GM18873 (cell line): ENCODE data around the gene RRP9.

ENCODE experiments used
- ATAC-seq: cut with Tn5 transposase; IDR thresholded peaks from one replicate; pipeline ENCODE4 v1.9.1; 2021; ENCODE audit warnings: mild to moderate bottlenecking, moderate library complexity, moderate number of reproducible peaks; ENCODE audit not compliant: unreplicated experiment, low FRiP score

The RRP9 gene

GRCh38 chr3:51971350-51971749 is 29.6 kb upstream of the RRP9 start:
- no peak for ATAC-seq

DNA sequence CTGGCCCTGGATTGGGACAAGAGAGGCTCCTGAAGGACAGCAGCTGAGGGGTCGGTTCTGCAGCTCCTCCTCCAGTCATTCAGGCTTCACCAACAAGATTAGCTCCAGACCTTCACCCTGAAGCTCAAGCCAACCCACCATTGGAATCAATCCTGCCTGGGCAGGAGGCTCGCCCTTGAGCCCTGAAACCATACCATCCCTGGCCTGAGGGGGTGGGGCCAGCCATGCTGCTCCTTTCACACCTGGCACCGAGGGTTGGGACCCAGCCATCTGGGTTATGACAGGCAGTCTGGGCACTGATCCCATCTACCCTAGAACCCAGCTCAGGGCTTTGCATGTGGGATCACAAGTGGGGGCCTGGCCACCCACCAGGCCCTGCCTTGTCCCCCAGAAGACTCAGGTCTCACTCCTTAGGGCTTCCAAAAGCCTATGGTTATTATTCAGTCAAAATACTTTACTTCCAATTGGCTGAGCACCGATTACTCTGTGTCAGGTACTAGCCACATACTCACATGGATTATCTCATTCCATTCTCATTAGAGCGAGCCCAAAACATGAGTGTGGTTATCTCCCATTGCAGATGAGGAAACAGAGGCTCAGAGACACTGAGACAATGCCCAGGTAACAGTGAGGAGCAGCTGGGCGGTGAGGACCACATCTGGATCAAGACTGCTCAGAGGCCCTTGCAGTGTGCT is 29.0 kb upstream of the RRP9 start:
- ATAC-seq: no peak

DNA sequence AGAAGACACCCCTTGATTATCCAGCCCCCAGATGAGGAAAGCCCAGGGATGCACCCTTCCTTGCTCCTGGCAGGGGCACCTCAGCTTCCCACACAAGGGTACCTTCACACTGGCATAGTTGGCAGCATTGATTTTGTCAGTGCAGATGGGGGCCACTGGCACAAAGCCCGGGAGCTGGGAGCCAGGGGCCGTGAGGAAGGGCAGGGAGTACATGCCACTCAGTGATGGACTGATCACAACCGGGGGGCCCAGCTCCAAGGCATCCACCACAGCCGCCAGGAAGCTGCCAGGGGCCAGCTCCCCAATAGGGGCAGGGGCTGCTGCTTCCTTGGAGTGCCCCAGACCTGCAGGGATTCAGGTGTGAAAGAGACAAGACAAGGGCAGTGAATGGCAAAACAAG is 28.1 kb upstream of the RRP9 start:
- ATAC-seq: no peak

DNA sequence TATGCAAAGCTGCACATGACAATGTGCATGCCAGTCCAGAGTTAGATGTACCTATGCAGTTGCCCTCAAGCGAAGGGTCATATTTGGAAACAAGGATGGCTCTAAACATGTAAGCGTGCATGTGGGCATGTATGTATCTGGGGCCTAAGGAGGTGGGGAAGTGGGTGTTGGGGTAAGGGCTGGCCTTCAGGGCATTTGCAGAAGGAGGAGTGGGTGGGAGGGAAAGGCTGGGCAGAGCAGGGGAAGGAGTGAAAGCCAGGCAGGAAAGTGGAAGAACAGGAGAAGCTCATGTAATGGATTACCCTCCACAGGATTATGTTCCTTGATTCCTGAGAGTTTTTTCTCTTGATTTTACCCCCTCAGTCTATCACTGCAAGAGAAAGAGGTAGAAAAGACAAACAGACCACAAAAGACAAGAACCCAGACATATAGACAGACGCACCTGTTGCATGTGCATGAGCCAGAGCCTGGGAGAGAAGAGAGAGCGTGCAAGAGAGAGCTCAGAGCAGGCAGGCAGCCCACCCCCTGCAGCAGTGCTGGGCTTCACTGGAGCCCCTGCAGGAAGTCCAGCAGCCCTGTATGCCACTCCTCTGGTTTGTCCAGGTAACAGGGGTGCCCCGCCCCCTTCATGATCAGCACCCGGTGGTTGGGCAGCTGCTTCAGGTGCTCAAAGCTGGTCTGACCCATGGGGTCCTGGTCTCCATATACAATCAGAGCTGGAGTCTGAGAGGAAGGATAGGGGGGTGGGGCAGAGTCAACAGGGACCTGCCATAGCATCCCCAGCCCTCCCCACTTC is 27.4 kb upstream of the RRP9 start:
- ATAC-seq: no peak

DNA sequence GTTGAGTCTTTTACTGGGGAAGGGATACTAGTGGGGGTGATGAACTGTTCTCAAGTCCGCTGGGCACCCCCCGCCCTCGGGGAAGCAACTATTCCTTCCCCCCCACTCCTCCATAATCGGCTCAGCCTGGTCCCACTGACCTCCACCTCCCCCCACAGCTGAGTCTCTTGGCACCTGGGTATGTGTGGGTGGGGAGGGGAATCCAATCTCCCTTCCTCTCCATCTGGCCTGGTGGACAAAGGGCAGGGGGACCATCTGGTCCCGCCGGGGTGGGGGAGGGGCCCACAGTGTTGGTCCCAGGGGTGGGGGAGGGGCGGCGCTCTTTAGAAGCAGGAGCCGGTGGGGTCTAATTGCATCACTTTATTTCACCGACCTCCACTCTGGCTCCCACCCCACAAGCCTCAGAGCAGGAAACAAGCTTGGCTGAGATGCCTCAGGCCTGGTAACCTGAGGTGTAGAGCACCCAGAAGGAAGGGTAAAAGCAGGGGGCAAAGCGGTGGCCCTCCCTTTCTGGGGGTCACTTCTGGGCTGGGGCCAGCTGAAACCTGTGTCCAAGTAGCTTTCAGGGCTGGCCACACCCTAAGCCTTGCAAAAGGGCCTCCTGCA is 26.6 kb upstream of the RRP9 start:
- no peak for ATAC-seq

DNA sequence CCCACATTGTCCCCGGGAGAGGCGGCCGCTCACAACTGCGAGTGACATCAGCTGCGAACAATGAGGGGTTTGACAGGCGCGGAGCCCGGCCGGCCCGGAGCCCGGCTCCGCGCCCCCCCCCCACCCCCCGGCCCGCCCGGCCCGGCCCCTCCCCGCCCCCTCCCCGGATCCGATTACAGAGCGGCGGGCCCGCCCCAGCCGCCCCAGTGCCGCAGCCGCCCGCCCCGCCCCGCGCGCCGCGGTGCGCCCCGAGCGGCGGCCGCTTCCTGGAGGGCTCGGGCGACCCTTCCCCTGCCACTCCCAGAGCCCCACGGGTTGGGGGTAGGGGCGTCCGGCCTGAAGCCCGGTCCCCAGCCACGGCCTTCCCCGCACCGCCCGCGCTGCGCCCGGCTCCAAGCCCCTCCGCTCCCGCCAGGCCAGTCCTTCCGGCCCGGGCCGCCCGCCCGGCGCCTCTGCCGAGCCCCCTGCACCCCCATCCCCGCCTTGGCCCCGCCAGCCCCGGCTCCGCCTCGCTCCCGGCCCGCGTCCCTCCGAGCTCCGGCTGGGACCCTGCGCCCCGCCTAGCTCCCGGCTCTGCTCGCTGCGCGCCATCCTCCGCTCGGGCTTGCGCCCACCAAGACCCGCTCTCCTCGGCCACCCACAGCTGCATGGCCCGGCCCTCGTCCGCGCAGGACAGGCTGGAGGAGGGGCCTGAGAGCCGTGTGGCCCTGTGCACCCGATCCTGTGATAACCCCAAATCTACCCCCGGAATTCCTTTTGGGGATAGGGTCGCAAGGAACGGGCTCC is 25.9 kb upstream of the RRP9 start, which contains the start of gene PCBP4:
Gene PCBP4 (minus strand): TSS at position 71 of the 786 bp plus-strand sequence. CDS start 6,214 bp downstream, outside the sequence.
- no peak for ATAC-seq

DNA sequence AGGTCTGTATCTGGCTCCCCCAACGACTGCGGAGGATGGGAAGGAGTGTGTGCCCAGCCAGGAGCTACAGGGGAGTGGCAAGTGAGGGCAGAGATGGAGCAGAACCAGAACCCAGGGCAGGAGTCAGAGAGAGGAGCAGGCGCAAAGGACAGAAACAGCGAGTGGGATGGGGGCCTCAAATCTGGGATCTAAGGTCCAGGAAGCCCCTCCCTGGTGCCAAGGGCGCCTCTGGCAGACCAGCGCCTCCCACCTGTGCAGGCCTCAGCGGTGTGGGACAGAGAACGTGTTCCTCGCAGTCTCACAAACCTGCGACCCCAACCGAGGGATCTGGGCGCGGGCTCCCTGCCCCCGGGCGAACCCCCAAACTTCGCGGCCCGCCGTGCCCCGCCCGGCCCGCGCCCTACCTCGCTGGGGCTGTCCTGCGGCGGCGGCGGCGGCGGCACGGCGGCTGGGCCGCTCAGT is 25.2 kb upstream of the RRP9 start:
- no peak for ATAC-seq

GRCh38 chr3:51966486-51966885 is 24.8 kb upstream of the RRP9 start:
- ATAC-seq: no peak

DNA sequence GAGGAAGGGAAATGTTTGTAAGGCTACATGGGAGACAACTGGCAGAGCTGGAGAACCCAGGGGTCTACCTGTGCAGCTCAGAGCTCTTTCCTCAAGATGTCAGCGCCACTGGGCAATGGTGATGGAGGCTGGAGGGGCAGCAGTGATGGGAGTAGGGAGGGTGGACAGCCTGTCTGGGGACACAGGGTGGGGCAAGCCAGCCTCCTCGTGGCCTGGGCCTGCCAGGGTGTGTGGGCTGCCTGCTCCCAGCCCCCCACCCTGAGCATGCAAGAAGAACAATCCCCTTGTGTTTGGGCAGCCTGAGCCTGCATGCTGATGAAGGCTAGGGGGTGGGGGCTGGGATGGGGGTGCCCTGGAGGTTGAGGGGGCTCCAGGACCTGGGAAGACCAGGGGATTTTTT is 24.3 kb upstream of the RRP9 start:
- no peak for ATAC-seq

GRCh38 chr3:51964521-51964920 is 22.8 kb upstream of the RRP9 start:
- no peak for ATAC-seq

GRCh38 chr3:51963951-51964451 is 22.3 kb upstream of the RRP9 start:
- no peak for ATAC-seq

DNA sequence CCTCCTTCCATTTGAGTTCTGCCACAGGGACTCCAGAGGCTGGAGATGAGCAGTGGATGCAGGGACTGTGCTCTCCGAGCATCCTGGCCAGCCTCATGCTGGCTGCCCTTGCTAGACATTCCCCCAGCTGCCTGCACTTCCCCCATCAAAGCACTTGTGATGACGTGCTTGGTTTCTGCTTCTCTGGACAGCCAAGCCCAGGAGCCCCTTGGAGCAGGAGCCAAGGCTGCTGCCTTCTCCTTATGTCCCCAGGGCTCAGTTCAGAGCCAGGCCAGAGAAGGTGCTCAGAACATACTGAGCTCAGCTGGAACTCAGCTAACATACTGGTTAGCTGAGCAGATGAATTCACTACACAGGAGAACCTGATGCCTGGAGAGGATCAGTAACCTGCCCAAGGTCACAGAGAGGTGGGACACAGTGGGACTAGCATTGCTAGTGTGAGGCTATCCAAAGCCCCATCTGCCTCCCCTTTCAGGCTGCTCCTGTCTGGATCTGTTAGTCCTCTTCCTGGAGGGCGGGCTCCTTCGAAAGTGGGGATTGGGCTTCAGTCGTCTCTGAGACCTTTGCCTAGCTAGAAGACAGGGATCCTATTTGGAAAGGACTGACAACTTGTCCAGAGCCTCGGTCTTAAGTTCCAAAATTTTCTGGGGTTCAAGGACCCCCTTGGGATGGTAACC is 21.3 kb upstream of the RRP9 start:
- ATAC-seq: no peak

DNA sequence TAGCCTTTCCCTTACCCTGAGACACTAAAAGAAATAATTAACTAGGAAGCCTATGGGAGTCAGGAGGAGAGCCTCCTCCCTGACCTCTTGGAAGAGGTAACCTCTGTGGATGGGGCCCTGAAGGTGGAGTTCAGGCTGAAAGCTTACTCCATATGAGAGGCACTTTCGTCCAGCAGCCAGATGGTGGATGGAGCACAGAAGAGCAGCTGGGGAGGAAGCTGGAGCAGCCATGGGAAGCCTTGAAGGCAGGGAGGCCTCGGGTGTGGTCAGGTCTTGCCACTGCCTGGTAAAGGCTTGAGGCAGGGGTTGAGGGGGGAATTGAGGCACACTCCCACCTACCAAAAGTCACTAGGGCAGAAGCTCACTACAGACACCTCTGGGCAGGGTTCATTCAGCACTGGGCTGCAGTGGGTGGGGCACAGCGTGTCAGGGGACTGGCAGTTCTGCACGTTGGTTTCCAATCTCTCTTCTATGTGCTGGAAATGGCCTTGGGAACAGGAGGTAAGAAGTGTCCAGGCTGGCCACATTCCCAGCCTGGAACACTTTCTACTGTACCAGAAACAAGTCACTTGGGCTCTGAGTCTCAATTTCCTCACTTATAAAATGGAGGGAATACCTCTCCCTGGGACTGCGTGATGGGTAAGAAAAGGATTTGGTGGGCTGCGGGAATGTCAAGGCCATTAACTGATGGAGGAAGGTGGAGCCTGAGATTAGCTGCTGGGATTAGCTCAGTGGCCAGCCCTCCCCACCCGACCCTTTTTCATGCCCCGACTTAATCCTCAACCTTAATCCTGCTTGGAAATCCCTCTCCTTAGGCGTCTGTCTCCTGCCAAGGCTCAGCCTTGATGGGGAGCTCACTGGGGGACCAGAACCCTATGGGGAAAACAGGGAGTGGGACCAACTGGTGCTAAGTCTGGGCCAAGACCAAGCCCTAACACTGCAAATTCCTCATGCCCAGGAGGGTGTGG is 20.2 kb upstream of the RRP9 start:
- no peak for ATAC-seq

- no peak for ATAC-seq
Measured at GRCh38 chr3:51961011-51961410, 19.3 kb upstream of the RRP9 start.

DNA sequence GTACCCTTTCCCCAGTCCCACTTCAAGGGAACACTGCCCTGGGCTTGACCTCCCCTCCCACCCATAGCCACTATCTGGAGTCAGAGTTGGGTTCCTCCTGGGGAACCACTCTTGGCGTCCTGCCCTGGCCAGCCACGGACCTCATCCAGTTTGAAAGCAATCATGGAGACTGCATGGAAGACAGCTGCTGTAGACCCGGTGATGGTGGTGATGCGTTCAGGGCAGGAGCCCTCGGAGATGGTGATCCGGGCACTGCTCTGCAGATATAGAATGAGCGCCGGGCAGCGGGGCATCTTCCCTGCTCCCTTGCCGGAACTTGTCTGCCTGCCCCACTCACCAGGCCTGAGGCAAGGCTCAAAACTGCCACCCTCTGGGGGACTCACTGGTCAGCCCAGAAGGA is 18.7 kb upstream of the RRP9 start:
- no peak for ATAC-seq

GRCh38 chr3:51959651-51960050 is 17.9 kb upstream of the RRP9 start:
- no peak for ATAC-seq

DNA sequence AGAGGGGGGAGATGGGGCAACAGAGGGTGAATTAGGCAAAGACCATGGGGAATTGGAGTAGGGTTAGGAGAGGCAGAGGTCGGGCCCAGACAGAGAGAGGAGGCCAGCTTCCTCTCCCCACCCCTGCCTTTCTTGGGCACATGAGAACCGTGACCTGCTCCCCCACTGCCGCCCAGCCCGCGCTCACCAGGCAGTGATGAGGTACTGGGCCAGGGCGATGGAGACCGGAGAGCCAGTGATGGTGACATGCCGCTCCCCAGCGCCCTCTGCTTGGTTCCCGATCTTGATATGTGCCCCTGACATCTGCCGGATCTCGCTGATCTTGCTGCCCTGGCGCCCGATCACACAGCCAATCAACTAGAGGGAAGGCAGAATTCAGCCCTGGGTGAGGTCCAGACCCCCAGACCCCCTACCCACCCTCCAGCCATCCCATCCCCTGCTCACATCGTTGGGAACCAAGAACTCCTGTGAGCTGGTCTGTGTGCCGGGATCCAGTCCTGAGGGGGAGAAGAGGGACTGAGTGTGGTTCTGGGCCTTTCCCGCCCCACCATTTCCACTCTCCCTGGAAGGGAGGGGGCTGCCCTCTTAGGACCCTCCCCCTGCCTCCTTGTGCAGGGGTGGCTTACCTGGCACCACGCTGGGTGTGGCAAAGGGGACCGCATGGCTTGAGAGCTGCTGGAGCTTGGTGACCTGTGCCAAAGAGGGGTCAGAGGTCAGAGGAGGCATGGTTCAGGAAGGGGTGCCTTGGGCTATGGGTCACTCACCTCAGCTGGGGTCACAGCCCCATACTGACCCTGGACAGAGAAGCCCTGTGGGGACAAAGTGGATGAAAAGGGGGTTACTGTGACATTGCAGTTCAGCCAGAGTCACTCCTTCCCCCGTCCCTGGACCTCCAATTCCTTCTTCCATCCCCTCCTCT is 17.2 kb upstream of the RRP9 start:
- ATAC-seq: no peak
